Astrocyte (in vitro differentiated cells and primary cell): ENCODE data around the gene INPP5K.

ENCODE experiments used
- EZH2 ChIP-seq: IDR thresholded peaks from 2 replicates; pipeline ENCODE4 v1.6.1; 2012; ENCODE audit warnings: mild to moderate bottlenecking, low read length, inconsistent platforms; ENCODE audit not compliant: insufficient read depth
- TF ChIP-seq, protein P1 (sequence below): IDR thresholded peaks from 2 replicates; pipeline ENCODE4 v1.5.1; 2011; ENCODE audit warnings: low read depth, mild to moderate bottlenecking, inconsistent platforms, low read length, moderate library complexity; ENCODE audit not compliant: insufficient read depth

DNA sequence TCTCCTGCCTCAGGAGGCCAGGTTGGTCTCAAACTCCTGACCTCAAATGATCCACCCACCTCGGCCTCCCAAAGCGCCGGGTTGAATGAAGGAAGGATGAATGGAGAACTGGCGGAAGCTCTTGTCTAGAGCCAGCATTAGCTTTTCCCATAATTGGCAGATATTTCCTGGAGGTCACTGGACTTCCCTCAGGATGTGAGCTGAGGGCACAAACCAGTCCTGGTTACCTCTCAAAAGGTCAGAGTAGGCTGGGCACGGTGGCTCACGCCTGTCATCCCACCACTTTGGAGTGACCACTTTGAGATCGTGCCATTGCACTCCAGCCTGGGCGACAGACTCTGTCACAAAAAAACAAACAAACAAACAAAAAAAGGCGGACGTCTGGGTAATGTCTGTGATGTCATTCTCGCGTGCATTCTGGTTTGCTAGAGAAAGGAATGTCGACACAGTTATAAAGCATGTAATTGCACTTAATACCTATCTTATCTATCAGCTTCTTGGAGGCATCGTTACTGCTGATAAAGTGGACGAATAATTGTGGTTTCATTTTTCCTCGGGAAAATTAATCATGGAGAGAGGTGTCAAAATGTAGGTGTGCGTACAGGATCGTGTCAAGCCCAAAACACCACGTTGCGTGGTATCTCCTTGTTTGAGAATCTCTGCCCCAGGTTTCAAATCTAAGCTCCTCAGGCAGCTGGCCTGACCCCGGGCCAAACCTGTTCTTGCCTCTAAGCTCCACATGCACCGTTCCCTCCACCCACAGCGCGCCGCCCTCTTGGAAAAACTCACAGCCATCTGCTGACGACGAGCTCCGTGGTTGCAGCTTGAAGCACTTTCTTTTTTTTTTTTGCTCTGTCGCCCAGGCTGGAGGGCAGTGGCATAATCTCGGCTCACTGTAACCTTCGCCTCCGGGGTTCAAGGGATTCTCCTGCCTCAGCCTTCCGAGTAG lies 54.0 kb downstream of the INPP5K start:
- no peak for TF ChIP-seq EZH2
- TF ChIP-seq, protein P1, sequence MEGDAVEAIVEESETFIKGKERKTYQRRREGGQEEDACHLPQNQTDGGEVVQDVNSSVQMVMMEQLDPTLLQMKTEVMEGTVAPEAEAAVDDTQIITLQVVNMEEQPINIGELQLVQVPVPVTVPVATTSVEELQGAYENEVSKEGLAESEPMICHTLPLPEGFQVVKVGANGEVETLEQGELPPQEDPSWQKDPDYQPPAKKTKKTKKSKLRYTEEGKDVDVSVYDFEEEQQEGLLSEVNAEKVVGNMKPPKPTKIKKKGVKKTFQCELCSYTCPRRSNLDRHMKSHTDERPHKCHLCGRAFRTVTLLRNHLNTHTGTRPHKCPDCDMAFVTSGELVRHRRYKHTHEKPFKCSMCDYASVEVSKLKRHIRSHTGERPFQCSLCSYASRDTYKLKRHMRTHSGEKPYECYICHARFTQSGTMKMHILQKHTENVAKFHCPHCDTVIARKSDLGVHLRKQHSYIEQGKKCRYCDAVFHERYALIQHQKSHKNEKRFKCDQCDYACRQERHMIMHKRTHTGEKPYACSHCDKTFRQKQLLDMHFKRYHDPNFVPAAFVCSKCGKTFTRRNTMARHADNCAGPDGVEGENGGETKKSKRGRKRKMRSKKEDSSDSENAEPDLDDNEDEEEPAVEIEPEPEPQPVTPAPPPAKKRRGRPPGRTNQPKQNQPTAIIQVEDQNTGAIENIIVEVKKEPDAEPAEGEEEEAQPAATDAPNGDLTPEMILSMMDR: no peak
